Measurements from ENCODE around the gene FGF2.

FGF2 gene

DNA sequence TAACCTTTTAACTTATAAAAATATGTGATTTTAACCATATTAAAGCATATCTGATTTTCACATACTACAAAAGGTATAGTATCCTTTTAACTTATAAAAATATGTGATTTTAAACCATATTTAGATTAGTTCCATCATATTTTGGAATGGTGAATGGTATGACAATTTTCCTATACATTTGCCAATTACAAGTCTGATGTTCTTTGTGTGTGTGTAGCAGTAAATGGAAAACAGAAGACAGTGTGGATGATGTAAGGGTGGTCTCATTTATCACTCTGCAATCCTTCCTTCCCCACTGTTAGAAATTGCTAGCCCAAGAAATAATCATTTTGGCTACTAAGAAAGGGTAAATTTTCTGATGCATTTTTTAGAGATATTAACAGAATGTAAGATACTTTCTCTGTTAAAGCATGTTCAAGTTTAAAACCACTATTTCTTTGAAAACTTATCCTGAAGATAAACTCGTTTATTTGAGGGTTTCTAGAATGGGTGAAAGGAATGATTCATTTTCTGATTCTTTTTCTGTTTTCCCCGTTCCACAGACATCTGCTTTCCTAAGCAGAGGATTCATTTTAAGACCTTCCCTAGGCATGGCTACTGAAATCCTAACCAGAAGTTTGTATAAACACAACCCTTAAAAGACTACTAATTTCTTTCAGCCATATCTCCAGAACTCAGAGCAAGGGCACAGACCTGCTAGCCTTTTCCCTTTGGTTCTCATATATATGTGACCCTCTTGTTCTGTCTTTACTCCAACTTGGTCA lies 74.8 kb downstream of the FGF2 start:
- no peaks in the 10 kb centered on the region for H3K27me3 ChIP-seq (ENCODE audit: insufficient read depth, poor library complexity, severe bottlenecking)
- TF ChIP-seq GABPA (IDR thresholded peaks at IDR 0.05; ENCODE audit: low read depth) (no peak), SPI1 (IDR thresholded peaks at IDR 0.05; ENCODE audit: borderline replicate concordance, low read depth) (no peak)
- TF ChIP-seq, protein P1, sequence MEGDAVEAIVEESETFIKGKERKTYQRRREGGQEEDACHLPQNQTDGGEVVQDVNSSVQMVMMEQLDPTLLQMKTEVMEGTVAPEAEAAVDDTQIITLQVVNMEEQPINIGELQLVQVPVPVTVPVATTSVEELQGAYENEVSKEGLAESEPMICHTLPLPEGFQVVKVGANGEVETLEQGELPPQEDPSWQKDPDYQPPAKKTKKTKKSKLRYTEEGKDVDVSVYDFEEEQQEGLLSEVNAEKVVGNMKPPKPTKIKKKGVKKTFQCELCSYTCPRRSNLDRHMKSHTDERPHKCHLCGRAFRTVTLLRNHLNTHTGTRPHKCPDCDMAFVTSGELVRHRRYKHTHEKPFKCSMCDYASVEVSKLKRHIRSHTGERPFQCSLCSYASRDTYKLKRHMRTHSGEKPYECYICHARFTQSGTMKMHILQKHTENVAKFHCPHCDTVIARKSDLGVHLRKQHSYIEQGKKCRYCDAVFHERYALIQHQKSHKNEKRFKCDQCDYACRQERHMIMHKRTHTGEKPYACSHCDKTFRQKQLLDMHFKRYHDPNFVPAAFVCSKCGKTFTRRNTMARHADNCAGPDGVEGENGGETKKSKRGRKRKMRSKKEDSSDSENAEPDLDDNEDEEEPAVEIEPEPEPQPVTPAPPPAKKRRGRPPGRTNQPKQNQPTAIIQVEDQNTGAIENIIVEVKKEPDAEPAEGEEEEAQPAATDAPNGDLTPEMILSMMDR (IDR thresholded peaks at IDR 0.05; ENCODE audit: insufficient read depth, low read length) = no peak
- DNase-seq (ENCODE audit: low read depth in 1 of 2, low spot score in 1 of 2) = no peak
- no peak overlapping the region for H3K27ac ChIP-seq (replicated peaks)
- H3K4me3 ChIP-seq (replicated peaks; ENCODE audit: insufficient read depth, low read length) = no peak overlapping the region

DNA sequence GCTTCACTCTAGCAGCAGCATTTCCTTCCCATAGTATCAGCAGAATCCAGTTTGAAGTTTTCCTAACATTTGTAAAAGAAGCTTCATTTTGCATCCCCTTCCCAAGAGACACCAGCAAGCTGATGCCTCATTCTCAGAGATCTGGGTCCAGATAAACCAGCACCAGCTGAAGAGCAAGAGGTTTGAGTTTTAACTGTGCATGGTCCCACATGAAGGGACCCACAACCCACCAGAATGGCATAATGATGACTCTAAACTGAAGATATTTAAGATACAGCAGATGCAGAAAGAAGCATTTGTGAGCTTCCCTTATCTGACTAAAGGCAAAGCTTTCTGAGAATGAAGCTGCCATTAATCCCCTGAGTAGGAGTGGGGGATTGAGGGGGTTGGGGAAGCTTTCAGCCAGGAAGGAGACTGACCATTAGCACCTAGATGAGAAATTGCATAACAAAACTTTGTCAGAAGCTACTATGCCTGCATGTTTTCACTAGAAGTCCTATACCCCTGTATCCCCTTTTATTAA lies 77.2 kb downstream of the FGF2 start:
- H3K27me3 ChIP-seq (ENCODE audit: insufficient read depth, poor library complexity, severe bottlenecking) = no peaks in the 10 kb centered on the region
- DNase-seq (ENCODE audit: low read depth in 1 of 2, low spot score in 1 of 2) = no peak
- TF ChIP-seq, protein P2, sequence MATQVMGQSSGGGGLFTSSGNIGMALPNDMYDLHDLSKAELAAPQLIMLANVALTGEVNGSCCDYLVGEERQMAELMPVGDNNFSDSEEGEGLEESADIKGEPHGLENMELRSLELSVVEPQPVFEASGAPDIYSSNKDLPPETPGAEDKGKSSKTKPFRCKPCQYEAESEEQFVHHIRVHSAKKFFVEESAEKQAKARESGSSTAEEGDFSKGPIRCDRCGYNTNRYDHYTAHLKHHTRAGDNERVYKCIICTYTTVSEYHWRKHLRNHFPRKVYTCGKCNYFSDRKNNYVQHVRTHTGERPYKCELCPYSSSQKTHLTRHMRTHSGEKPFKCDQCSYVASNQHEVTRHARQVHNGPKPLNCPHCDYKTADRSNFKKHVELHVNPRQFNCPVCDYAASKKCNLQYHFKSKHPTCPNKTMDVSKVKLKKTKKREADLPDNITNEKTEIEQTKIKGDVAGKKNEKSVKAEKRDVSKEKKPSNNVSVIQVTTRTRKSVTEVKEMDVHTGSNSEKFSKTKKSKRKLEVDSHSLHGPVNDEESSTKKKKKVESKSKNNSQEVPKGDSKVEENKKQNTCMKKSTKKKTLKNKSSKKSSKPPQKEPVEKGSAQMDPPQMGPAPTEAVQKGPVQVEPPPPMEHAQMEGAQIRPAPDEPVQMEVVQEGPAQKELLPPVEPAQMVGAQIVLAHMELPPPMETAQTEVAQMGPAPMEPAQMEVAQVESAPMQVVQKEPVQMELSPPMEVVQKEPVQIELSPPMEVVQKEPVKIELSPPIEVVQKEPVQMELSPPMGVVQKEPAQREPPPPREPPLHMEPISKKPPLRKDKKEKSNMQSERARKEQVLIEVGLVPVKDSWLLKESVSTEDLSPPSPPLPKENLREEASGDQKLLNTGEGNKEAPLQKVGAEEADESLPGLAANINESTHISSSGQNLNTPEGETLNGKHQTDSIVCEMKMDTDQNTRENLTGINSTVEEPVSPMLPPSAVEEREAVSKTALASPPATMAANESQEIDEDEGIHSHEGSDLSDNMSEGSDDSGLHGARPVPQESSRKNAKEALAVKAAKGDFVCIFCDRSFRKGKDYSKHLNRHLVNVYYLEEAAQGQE (IDR thresholded peaks at IDR 0.05; ENCODE audit: insufficient replicate concordance, low read depth) = no peak
- TF ChIP-seq GABPA (IDR thresholded peaks at IDR 0.05; ENCODE audit: low read depth) (no peak), POLR2AphosphoS5 (IDR thresholded peaks at IDR 0.05; ENCODE audit: low read depth) (no peak), SPI1 (IDR thresholded peaks at IDR 0.05; ENCODE audit: borderline replicate concordance, low read depth) (no peak)
- TF ChIP-seq, protein P1 (IDR thresholded peaks at IDR 0.05; ENCODE audit: insufficient read depth, low read length) = no peak

DNA sequence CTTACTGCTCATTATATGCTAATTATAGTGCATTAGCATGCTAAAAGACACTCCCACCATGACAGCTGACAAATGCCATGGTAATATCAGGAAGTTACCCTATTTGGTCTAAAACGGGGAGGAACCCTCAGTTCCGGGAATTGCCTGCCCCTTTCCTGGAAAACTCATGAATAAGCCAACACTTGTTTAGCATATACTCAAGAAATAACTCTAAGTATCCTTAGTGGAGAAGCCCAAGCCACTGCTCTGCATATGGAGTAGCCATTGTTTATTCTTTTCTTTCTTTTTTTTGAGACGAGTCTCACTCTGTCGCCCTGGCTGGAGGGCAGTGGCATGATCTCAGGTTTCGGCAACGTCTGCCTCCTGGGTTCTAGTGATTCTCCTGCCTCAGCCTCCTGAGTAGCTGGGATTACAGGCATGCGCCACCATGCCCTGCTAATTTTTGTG lies 80.3 kb downstream of the FGF2 start:
- no peak overlapping the region for H3K27ac ChIP-seq (replicated peaks)
- DNase-seq (ENCODE audit: low read depth in 1 of 2, low spot score in 1 of 2) = no peak
- no peak overlapping the region for H3K4me3 ChIP-seq (replicated peaks; ENCODE audit: insufficient read depth, low read length)
- H3K27me3 ChIP-seq (ENCODE audit: insufficient read depth, poor library complexity, severe bottlenecking) = no peaks in the 10 kb centered on the region
- TF ChIP-seq, protein P2 (IDR thresholded peaks at IDR 0.05; ENCODE audit: insufficient replicate concordance, low read depth) = no peak
- TF ChIP-seq GABPA (IDR thresholded peaks at IDR 0.05; ENCODE audit: low read depth) (no peak), SPI1 (IDR thresholded peaks at IDR 0.05; ENCODE audit: borderline replicate concordance, low read depth) (no peak)
- TF ChIP-seq, protein P1 (IDR thresholded peaks at IDR 0.05; ENCODE audit: insufficient read depth, low read length) = no peak

More for the DNA sequence above, 77.2 kb downstream of the FGF2 start:
- Histone ChIP-seq H3K4me3 (replicated peaks; ENCODE audit: insufficient read depth, low read length) (no peak overlapping the region), H3K27ac (replicated peaks) (no peak overlapping the region)

Data from HL-60 (cell line).